Large intestine (tissue), 3 donors: ENCODE results near the gene UST. TPM values are rescaled to one million over a fixed set of nuclear protein-coding genes. Genes with fewer than 3 reads are reported as not detected.

Experiments used
- DNase-seq, 2 donors: peaks; one replicate each; pipeline versions ENCODE4 v3.0.0 to v3.0.0-alpha.2; 2013
- H3K27ac ChIP-seq: one replicate; pipeline ENCODE4 v1.5.1; 2013; ENCODE audit warnings: low read length
- H3K27me3 ChIP-seq: 2 replicates; pipeline ENCODE4 v1.6.1; 2013; ENCODE audit warnings: low read length; ENCODE audit not compliant: control insufficient read depth, insufficient read depth
- H3K36me3 ChIP-seq: 2 replicates; pipeline ENCODE4 v1.6.1; 2013; ENCODE audit warnings: low read length; ENCODE audit not compliant: control insufficient read depth, insufficient read depth
- H3K4me1 ChIP-seq: one replicate; pipeline ENCODE4 v1.6.1; 2013; ENCODE audit warnings: low read length; ENCODE audit not compliant: control insufficient read depth, insufficient read depth
- H3K4me3 ChIP-seq: one replicate; pipeline ENCODE4 v1.5.1; 2013; ENCODE audit warnings: low read length
- H3K9me3 ChIP-seq: one replicate; pipeline ENCODE4 v1.6.1; 2013; ENCODE audit warnings: mild to moderate bottlenecking, low read depth, low read length, moderate library complexity; ENCODE audit not compliant: control insufficient read depth
- WGBS: methylation state at CpG from one replicate; pipeline ENCODE4 v1.1.5; 2013; ENCODE audit warnings: low lambda C conversion rate; ENCODE audit not compliant: insufficient coverage; 5-methylcytosine and 5-hydroxymethylcytosine counted together
- polyA plus RNA-seq: library from polyadenylated mRNA; unstranded; fragments of 120-200 nt; gene quantifications from one replicate; pipeline ENCODE4 v1.2.1, GENCODE V29; 2013

The UST gene
- polyA plus RNA-seq, 1 donor: 2.9 TPM

GRCh38 chr6:148985499-148985898 lies 238.7 kb downstream of the UST start:
- Histone ChIP-seq H3K4me1 (no peaks in the 10 kb centered on the region), H3K27me3 (peaks cover 3% of the 10 kb centered on the region), H3K9me3 (no peaks in the 10 kb centered on the region), H3K27ac (no peak overlapping the region), H3K36me3 (no peaks in the 10 kb centered on the region), H3K4me3 (no peak overlapping the region)
- no peak for DNase-seq
- no CpG with 5 or more reads among the region's 4 CpGs for WGBS

DNA sequence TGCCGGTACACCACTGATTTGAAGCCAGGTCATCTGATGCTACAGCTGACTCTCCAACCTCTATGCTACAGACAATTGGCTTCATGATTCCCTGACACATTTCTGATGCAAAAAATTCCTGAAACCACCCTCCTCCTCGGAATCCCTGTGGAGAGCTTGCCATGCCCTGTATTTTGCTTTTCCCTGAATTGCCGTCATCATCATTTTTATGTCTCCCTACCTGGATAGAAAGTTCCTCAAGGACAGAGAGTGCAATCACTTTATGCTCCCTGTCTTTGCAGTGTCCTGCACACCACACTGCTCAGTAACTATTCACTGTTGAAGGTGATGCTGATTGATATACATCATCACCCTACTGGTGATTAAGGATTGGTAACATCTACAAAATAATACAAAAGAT lies 239.8 kb downstream of the UST start:
- peaks cover 3% of the 10 kb centered on the region for H3K27me3 ChIP-seq
- no peak overlapping the region for H3K27ac ChIP-seq
- no peak overlapping the region for H3K4me3 ChIP-seq
- 100% methylated on average over 1 of the region's 3 CpGs for WGBS
- no peaks in the 10 kb centered on the region for H3K9me3 ChIP-seq
- no peaks in the 10 kb centered on the region for H3K4me1 ChIP-seq
- DNase-seq: no peak
- no peaks in the 10 kb centered on the region for H3K36me3 ChIP-seq

GRCh38 chr6:148987982-148988381 lies 241.2 kb downstream of the UST start:
- WGBS: no CpG with 5 or more reads among the region's 3 CpGs
- Histone ChIP-seq H3K4me1 (no peaks in the 10 kb centered on the region), H3K4me3 (no peak overlapping the region)

DNA sequence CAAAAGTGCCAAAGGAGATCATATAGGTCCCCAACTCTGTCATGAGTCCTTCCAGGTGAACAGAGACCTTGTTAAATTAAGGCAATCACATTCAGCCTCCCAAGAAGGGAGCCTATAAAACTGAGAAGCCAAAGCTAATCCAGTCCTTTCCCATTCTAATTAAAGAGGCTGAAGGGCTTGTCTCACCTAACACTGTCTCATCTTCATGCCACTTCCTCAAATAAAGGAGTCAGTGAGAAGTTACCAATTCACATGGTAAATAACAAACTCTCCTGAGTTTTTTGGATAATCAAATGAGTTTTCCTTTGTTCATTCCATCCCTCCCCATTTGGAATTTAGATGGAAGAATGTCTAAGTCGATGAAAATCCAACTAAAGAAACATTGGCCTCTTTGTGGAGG lies 242.8 kb downstream of the UST start:
- no peak overlapping the region for H3K27ac ChIP-seq
- 17% methylated on average over 1 of the region's 1 CpG for WGBS
- H3K4me3 ChIP-seq: no peak overlapping the region
- no peaks in the 10 kb centered on the region for H3K9me3 ChIP-seq
- no peaks in the 10 kb centered on the region for H3K36me3 ChIP-seq
- peaks cover 3% of the 10 kb centered on the region for H3K27me3 ChIP-seq
- no peaks in the 10 kb centered on the region for H3K4me1 ChIP-seq
- DNase-seq: no peak

More at GRCh38 chr6:148987982-148988381, 241.2 kb downstream of the UST start:
- H3K9me3 ChIP-seq: no peaks in the 10 kb centered on the region
- no peaks in the 10 kb centered on the region for H3K36me3 ChIP-seq
- H3K27ac ChIP-seq: no peak overlapping the region
- peaks cover 3% of the 10 kb centered on the region for H3K27me3 ChIP-seq
- DNase-seq: no peak

- DNase-seq: no peak
- H3K36me3 ChIP-seq: no peaks in the 10 kb centered on the region
- H3K9me3 ChIP-seq: no peaks in the 10 kb centered on the region
- H3K4me3 ChIP-seq: no peak overlapping the region
- peaks cover 3% of the 10 kb centered on the region for H3K27me3 ChIP-seq
- no peaks in the 10 kb centered on the region for H3K4me1 ChIP-seq
- no peak overlapping the region for H3K27ac ChIP-seq
- WGBS: 63% methylated on average over 2 of the region's 6 CpGs
These were observed 243.6 kb downstream of the UST start for GRCh38 chr6:148990403-148990802.

- no peak overlapping the region for H3K27ac ChIP-seq
- no CpG with 5 or more reads among the region's 1 CpG for WGBS
- H3K27me3 ChIP-seq: no peaks in the 10 kb centered on the region
- DNase-seq: no peak
- no peak overlapping the region for H3K4me3 ChIP-seq
- peaks cover 8% of the 10 kb centered on the region for H3K9me3 ChIP-seq
- H3K36me3 ChIP-seq: no peaks in the 10 kb centered on the region
- no peaks in the 10 kb centered on the region for H3K4me1 ChIP-seq
These were observed 250.0 kb downstream of the UST start for GRCh38 chr6:148996815-148997214.

DNA sequence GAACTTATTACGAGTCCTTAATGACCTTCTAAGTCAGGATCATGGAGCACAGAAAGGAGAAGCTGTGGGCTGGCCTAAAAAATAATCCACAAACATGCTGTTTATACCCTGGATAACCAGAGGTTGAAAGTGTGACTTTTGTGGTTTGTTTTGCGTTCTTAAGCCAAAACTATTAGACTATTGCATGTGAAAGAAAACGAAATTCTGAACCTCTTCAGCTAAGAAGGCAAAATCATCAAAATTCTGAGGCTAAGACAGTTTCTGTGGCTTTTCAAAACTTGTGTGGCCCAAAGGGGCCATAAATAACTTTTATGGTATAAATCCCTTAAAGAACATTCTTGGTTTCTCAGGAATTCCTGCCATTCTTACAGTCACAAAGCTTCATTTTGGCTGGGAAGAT lies 251.0 kb downstream of the UST start:
- H3K27ac ChIP-seq: no peak overlapping the region
- no peaks in the 10 kb centered on the region for H3K27me3 ChIP-seq
- 100% methylated on average over 1 of the region's 3 CpGs for WGBS
- H3K4me1 ChIP-seq: no peaks in the 10 kb centered on the region
- peaks cover 9% of the 10 kb centered on the region for H3K9me3 ChIP-seq
- no peaks in the 10 kb centered on the region for H3K36me3 ChIP-seq
- DNase-seq: no peak
- no peak overlapping the region for H3K4me3 ChIP-seq

DNA sequence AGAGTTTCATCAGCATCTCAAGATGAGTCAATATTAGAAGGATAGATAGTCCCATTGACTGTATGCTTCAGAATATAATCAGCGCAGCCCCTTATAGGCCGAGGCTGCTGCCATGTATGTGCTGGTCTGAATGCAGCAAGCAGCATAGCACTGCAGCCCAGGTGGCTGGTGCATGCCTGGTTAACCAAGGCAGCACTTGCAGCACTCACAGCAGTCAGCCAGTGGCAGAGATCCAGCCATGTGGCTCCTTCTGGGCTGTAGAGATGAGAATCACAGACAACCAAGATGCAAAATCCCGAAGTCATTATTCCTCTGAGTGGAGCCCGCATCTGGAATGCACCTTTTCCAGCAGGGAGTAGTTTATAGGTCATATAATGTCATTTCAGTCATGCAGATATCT lies 251.9 kb downstream of the UST start:
- no peaks in the 10 kb centered on the region for H3K36me3 ChIP-seq
- no peaks in the 10 kb centered on the region for H3K4me1 ChIP-seq
- H3K27ac ChIP-seq: no peak overlapping the region
- no peak for DNase-seq
- no CpG with 5 or more reads among the region's 4 CpGs for WGBS
- H3K27me3 ChIP-seq: no peaks in the 10 kb centered on the region
- H3K9me3 ChIP-seq: peaks cover 9% of the 10 kb centered on the region
- H3K4me3 ChIP-seq: no peak overlapping the region

DNA sequence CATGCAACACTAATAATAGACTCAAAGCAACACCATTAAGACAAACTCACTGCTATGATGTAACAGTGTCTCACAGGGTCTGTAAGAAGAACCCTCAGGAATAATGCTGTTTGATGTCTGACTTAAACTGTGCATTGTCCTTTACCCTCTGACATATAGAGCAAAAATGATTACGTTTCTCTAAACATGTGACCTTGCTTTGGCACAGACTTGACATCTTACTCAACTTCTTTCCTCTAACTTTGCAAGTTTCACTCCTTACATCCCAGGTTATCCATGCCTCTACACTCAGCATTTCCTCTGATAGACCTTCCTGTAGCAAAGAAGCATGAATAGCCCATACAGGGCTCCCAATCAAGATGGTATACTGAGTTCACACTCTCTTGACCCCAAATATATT lies 252.7 kb downstream of the UST start:
- no peaks in the 10 kb centered on the region for H3K36me3 ChIP-seq
- H3K27me3 ChIP-seq: no peaks in the 10 kb centered on the region
- no CpG with 5 or more reads among the region's 1 CpG for WGBS
- H3K9me3 ChIP-seq: peaks cover 9% of the 10 kb centered on the region
- no peak overlapping the region for H3K27ac ChIP-seq
- DNase-seq: no peak
- H3K4me1 ChIP-seq: no peaks in the 10 kb centered on the region
- H3K4me3 ChIP-seq: no peak overlapping the region

DNA sequence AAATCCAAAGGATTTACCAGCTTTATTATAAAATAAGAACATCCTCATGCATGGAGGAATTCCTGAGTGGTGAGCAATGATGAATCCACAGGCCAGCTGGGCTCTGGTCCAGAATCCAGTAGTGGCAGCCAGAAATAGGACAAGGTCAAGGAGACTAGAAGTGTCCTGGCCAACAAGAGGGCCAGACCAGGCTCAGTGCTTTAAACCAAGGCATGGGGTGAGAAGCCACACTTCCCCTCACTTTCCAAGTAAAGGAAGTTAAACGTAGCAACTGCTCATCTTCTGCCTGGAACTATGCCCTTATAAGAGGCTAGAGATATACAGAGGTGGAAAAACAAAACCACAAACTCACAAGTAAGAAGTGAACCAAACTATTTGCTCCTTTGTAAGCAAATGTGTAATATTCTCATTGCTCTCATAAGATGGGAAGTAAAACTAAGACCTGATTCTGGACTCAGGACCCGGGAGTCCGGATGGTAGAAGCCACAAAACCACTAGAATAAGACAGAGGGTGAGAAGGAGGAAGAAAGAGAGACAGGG lies 253.2 kb downstream of the UST start:
- Histone ChIP-seq H3K4me1 (no peaks in the 10 kb centered on the region), H3K27ac (no peak overlapping the region), H3K4me3 (no peak overlapping the region), H3K27me3 (no peaks in the 10 kb centered on the region), H3K36me3 (no peaks in the 10 kb centered on the region), H3K9me3 (peaks cover 9% of the 10 kb centered on the region)
- DNase-seq: peak in 1 of 2 donors; percentile 9
- WGBS: no CpG with 5 or more reads among the region's 3 CpGs

- Histone ChIP-seq H3K27ac (no peak overlapping the region), H3K27me3 (no peaks in the 10 kb centered on the region), H3K36me3 (no peaks in the 10 kb centered on the region), H3K4me3 (no peak overlapping the region), H3K4me1 (no peaks in the 10 kb centered on the region), H3K9me3 (peaks cover 9% of the 10 kb centered on the region)
- no peak for DNase-seq
These were observed 254.6 kb downstream of the UST start for GRCh38 chr6:149001422-149001821.
